OCI-LY7 (cell line): ENCODE measurements around the gene CFAP161. TPM values are rescaled to one million over a fixed set of nuclear protein-coding genes. Genes with fewer than 3 reads are reported as not detected.

ENCODE experiments used
- BruUV-seq: library from RNA; stranded (reverse); fragments of 400-500 nt; replicated peaks from 2 replicates; lab custom pipeline; 2021; lab: Mats Ljungman, UMichigan
- CTCF ChIA-PET: fragments of 300-600 bp; sonication (Branson Sonifier 250); formaldehyde crosslinking; loops from one replicate; lab custom pipeline; 2022; ENCODE audit warnings: antibody characterized with exemption; ENCODE audit not compliant: unreplicated experiment; lab: Charles Lee
- POLR2A ChIA-PET: fragments of 300-600 bp; sonication (Branson Sonifier 250); formaldehyde crosslinking; loops from one replicate; lab custom pipeline; 2022; ENCODE audit warnings: antibody characterized with exemption; lab: Charles Lee
- DNase-seq: peaks from one replicate; pipeline ENCODE4 v3.0.0-alpha.2; 2015; ENCODE audit warnings: low spot score
- H2AFZ ChIP-seq: fragments of 200-600 bp; sonication (generic), shearing (Covaris generic); 2 replicates; pipeline ENCODE4 v1.6.1; 2014; ENCODE audit warnings: mild to moderate bottlenecking, antibody characterized with exemption, low read length, moderate library complexity
- H3K27ac ChIP-seq: fragments of 200-600 bp; sonication (generic); 2 replicates; pipeline ENCODE4 v1.5.1; 2014; ENCODE audit warnings: mixed run types, low read depth, mild to moderate bottlenecking, moderate library complexity, low read length, inconsistent platforms; ENCODE audit not compliant: poor library complexity, severe bottlenecking
- H3K36me3 ChIP-seq: fragments of 200-600 bp; sonication (generic); 2 replicates; pipeline ENCODE4 v1.6.1; 2014; ENCODE audit warnings: mild to moderate bottlenecking, antibody characterized with exemption, low read length, moderate library complexity, mixed read lengths; ENCODE audit not compliant: insufficient read depth
- H3K4me1 ChIP-seq: fragments of 200-600 bp; sonication (generic); 2 replicates; pipeline ENCODE4 v1.5.1; 2014; ENCODE audit warnings: mild to moderate bottlenecking, low read length; ENCODE audit not compliant: insufficient read depth, poor library complexity, severe bottlenecking
- H3K4me2 ChIP-seq: fragments of 200-600 bp; sonication (generic); 2 replicates; pipeline ENCODE4 v1.6.1; 2014; ENCODE audit warnings: mild to moderate bottlenecking, low read length
- H3K4me3 ChIP-seq: fragments of 200-600 bp; sonication (generic); 2 replicates; pipeline ENCODE4 v1.5.1; 2014; ENCODE audit warnings: mild to moderate bottlenecking, low read depth, low read length; ENCODE audit not compliant: poor library complexity, severe bottlenecking
- H3K79me2 ChIP-seq: fragments of 200-600 bp; sonication (generic); 2 replicates; pipeline ENCODE4 v1.6.1; 2016; ENCODE audit warnings: low read depth, mild to moderate bottlenecking, low read length, moderate library complexity, mixed read lengths; ENCODE audit not compliant: insufficient read depth
- H3K9me2 ChIP-seq: fragments of 200-600 bp; sonication (generic); 2 replicates; pipeline ENCODE4 v1.6.1; 2016; ENCODE audit warnings: mild to moderate bottlenecking, low read length, mixed read lengths; ENCODE audit not compliant: insufficient read depth
- H3K9me3 ChIP-seq: fragments of 200-600 bp; sonication (generic); 2 replicates; pipeline ENCODE4 v1.6.1; 2014; ENCODE audit warnings: mild to moderate bottlenecking, mixed run types, low read length, mixed read lengths
- H4K20me1 ChIP-seq: fragments of 200-600 bp; sonication (generic); 2 replicates; pipeline ENCODE4 v1.6.1; 2014; ENCODE audit warnings: mild to moderate bottlenecking, antibody characterized with exemption, low read length, moderate library complexity, mixed read lengths; ENCODE audit not compliant: insufficient read depth
- CTCF ChIP-seq: fragments of 200-600 bp; sonication (generic); conservative IDR thresholded peaks from 2 replicates; pipeline ENCODE4 v1.5.1; 2014; ENCODE audit warnings: mild to moderate bottlenecking, antibody characterized with exemption, low read length, moderate library complexity, mixed read lengths
- EZH2phosphoT487 ChIP-seq: fragments of 200-600 bp; sonication (generic); IDR thresholded peaks from 2 replicates; pipeline ENCODE4 v1.6.1; 2018; ENCODE audit warnings: low read depth, borderline replicate concordance, mild to moderate bottlenecking, mixed run types, antibody characterized with exemption, low read length, moderate library complexity, mixed read lengths
- intact Hi-C: fragments of 100-400 bp; cut with micrococcal nuclease; formaldehyde crosslinking; loops from one replicate; pipeline ENCODE4 v1.10.0; 2022; ENCODE audit not compliant: unreplicated experiment
- total RNA-seq, 2 experiments: library from RNA; depleted of rRNA in 1 of 2; stranded (reverse); fragments of >200 nt in 1 of 2; shearing (Covaris generic) in 1 of 2; gene quantifications; 2 replicates each; pipeline ENCODE4 v1.2.3, GENCODE V29; 2014 to 2022

The CFAP161 gene
- total RNA-seq, 2 experiments from 2014 or later: not detected

DNA sequence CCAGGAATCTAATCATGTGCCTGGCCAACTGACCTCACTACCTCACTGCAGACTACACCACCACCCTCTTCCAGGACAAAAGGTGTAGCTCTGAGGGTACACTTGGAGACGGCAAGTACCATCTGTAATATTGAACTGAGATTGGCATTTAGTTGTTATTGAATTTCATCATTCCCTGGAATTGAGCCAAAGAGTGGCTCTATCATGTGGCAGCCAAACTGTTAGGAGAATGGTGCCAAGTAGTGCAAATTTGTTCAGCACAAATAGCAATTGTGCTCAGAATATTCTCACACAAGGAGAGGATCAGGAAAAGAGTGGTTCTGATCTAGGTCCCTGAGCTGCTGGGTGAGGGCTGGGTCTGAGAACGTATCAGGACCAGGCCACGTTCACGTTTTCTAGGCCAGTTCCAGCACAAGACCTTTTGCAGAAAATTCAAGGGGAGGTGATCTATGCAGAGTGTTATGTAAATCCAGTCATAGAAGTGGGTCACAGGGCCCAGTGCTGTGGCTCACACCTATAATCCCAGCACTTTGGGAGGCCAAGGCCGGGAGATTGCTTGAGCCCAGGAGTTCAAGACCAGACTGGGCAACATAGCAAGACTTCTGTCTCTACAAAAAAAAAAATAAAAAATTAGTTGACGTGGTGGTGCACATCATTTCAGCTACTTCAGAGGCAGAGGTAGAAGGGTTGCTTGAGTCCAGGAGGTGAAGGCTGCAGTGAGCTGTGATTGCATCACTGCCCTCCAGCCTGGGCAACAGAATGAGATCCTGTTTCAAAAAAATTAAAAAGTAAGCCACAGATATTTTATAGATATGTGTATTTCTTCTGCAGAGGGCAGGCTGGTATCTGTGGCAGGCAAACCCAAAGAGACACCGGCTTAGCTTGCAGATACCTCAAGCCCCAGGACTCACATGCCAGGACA is 31.9 kb upstream of the CFAP161 start:
- Histone ChIP-seq H2AFZ (no peak overlapping the region), H3K4me3 (no peak overlapping the region), H3K9me3 (no peaks in the 10 kb centered on the region), H3K4me2 (no peak overlapping the region), H3K79me2 (no peaks in the 10 kb centered on the region), H4K20me1 (no peaks in the 10 kb centered on the region), H3K4me1 (no peaks in the 10 kb centered on the region), H3K36me3 (no peaks in the 10 kb centered on the region), H3K9me2 (no peaks in the 10 kb centered on the region), H3K27ac (no peak overlapping the region)
- POLR2A ChIA-PET: no interaction called here
- DNase-seq: no peak
- intact Hi-C loops: no loop called here
- TF ChIP-seq CTCF: no peak
- no peak for TF ChIP-seq EZH2phosphoT487
- CTCF ChIA-PET: no interaction called here
- no TSS peak for BruUV-seq

DNA sequence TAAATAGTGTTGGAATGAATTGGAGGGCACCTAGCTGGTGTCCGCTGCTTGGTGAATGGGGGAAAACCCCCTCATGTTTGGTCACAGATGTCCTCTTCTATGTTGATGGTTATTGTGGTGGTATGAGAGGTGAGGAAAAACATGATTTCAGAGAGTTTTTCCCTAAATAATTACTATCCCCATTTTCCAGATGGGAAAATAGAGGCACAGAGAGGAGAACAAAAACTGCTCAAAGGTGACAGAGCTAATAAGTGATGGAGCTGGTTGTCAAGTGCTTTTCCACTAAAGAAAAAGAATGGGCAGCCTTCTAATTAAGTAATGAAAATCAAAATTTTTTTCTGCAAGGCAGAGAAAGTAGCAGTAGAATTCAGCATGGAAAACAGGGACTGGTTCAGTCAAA is 30.2 kb upstream of the CFAP161 start:
- Histone ChIP-seq H3K9me3 (no peaks in the 10 kb centered on the region), H3K9me2 (no peaks in the 10 kb centered on the region), H3K79me2 (no peaks in the 10 kb centered on the region), H4K20me1 (no peaks in the 10 kb centered on the region), H3K27ac (no peak overlapping the region), H3K4me3 (no peak overlapping the region), H3K4me1 (no peaks in the 10 kb centered on the region), H2AFZ (no peak overlapping the region), H3K36me3 (no peaks in the 10 kb centered on the region), H3K4me2 (no peak overlapping the region)
- no TSS peak for BruUV-seq
- no peak for TF ChIP-seq EZH2phosphoT487
- no peak for TF ChIP-seq CTCF
- intact Hi-C loops: no loop called here
- ChIA-PET POLR2A (interaction anchor here (0.6 kb wide), 1 partner anchor 246 kb away, joined by 4 read pairs; no protein-coding TSS in a partner anchor), CTCF (no interaction called here)
- DNase-seq: no peak

DNA sequence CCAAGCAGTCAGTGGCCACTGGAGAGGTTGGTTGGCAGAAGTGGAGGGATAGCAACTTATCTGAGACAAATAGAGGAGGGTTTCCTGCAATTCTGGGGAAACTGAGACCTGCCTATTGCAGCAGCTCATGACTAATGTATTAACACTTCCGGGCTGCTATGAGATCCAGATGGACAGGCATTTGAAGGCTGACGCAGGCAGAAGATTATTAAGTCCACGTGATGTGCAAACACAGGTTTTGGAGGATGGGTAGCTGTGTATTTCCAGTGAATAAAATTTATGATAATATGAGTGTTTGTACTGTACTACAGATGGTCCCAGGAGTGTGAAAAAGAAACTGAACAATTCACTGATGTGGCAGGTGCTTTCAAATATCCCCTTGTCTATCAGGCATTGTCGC is 28.5 kb upstream of the CFAP161 start:
- no TSS peak for BruUV-seq

More for the DNA sequence above, 28.5 kb upstream of the CFAP161 start:
- H3K9me3 ChIP-seq: no peaks in the 10 kb centered on the region
- no peak overlapping the region for H2AFZ ChIP-seq
- TF ChIP-seq EZH2phosphoT487: no peak
- ChIA-PET POLR2A (interaction anchor here (1.1 kb wide), 1 partner anchor 158 kb away, joined by 3 read pairs; no protein-coding TSS in a partner anchor), CTCF (interaction anchor here (0.7 kb wide), 1 partner anchor 161 kb away, joined by 4 read pairs; no protein-coding TSS in a partner anchor)
- H3K4me1 ChIP-seq: no peaks in the 10 kb centered on the region
- no peaks in the 10 kb centered on the region for H3K79me2 ChIP-seq
- H3K9me2 ChIP-seq: no peaks in the 10 kb centered on the region
- no peak for DNase-seq
- no peak overlapping the region for H3K4me2 ChIP-seq
- H3K36me3 ChIP-seq: no peaks in the 10 kb centered on the region
- H3K4me3 ChIP-seq: no peak overlapping the region
- H3K27ac ChIP-seq: no peak overlapping the region
- intact Hi-C loops: loop anchor here (5.0 kb wide), 1 partner anchor 227 kb away; no protein-coding TSS in a partner anchor
- H4K20me1 ChIP-seq: no peaks in the 10 kb centered on the region
